Erythroblast (primary cell): ENCODE results near the gene CLCN2.

ENCODE experiments used
- DNase-seq, 2 experiments: peaks; one replicate each; lab custom pipeline; 2025; lab: John Stamatoyannopoulos, UW
- GATA1 ChIP-seq: IDR thresholded peaks from 2 replicates; pipeline ENCODE4 v1.6.1; 2011; ENCODE audit warnings: low read depth, mild to moderate bottlenecking, control low read depth, low read length, moderate library complexity
- POLR2A ChIP-seq: IDR thresholded peaks from 2 replicates; pipeline ENCODE4 v1.6.1; 2011; ENCODE audit warnings: mild to moderate bottlenecking, low read length

CLCN2 gene

GRCh38 chr3:184361532-184361931 is at the start of gene CLCN2, which contains the start of gene POLR2H:
TSS of gene CLCN2 (minus strand) at chr3:184361605. CDS start at chr3:184361479, 126 bp downstream.
TSS of gene POLR2H (plus strand) at chr3:184361710. CDS start at chr3:184363493, 1,783 bp downstream.
- DNase-seq: peak; percentile 58 to 77
- peak; percentile 37 for TF ChIP-seq POLR2A
- TF ChIP-seq GATA1: no peak

- DNase-seq: no peak
- TF ChIP-seq POLR2A (no peak), GATA1 (no peak)
These were observed 48.6 kb upstream of the CLCN2 start for GRCh38 chr3:184409946-184410500.

- no peak for TF ChIP-seq GATA1
- TF ChIP-seq POLR2A: no peak
- DNase-seq: no peak
These were observed 48.0 kb upstream of the CLCN2 start for GRCh38 chr3:184409331-184409926.

GRCh38 chr3:184405075-184406030 is 43.9 kb upstream of the CLCN2 start:
- no peak for DNase-seq
- no peak for TF ChIP-seq POLR2A
- TF ChIP-seq GATA1: no peak

GRCh38 chr3:184399410-184399809 is 38.0 kb upstream of the CLCN2 start:
- no peak for TF ChIP-seq GATA1
- no peak for TF ChIP-seq POLR2A
- DNase-seq: no peak

GRCh38 chr3:184395320-184395660 is 33.9 kb upstream of the CLCN2 start:
- no peak for TF ChIP-seq GATA1
- no peak for TF ChIP-seq POLR2A
- no peak for DNase-seq

- DNase-seq: no peak
- TF ChIP-seq GATA1: no peak
- TF ChIP-seq POLR2A: no peak
These were observed 29.9 kb upstream of the CLCN2 start for GRCh38 chr3:184391266-184391665.

GRCh38 chr3:184389935-184390528 is 28.6 kb upstream of the CLCN2 start:
- TF ChIP-seq GATA1: no peak
- no peak for TF ChIP-seq POLR2A
- no peak for DNase-seq

- no peak for TF ChIP-seq POLR2A
- no peak for TF ChIP-seq GATA1
- no peak for DNase-seq
These were observed 28.0 kb upstream of the CLCN2 start for GRCh38 chr3:184389384-184389783.

- DNase-seq: no peak
- TF ChIP-seq GATA1 (no peak), POLR2A (no peak)
These were observed 27.5 kb upstream of the CLCN2 start for GRCh38 chr3:184388936-184389230.

GRCh38 chr3:184388164-184388935 is 26.9 kb upstream of the CLCN2 start:
- DNase-seq: no peak
- TF ChIP-seq POLR2A (no peak), GATA1 (no peak)

GRCh38 chr3:184387174-184387714 is 25.8 kb upstream of the CLCN2 start:
- DNase-seq: no peak
- TF ChIP-seq POLR2A (no peak), GATA1 (no peak)

GRCh38 chr3:184386047-184386806 is 24.8 kb upstream of the CLCN2 start:
- TF ChIP-seq POLR2A: no peak

More at GRCh38 chr3:184386047-184386806, 24.8 kb upstream of the CLCN2 start:
- DNase-seq: no peak
